ENCODE results near the gene GPC6. TPM values are rescaled to one million over a fixed set of nuclear protein-coding genes. Genes with fewer than 3 reads are reported as not detected.

Gene GPC6
- total RNA-seq, 1 donor from 2014 or later: 13.8 TPM

- H3K27ac ChIP-seq: no peak overlapping the region
- no peak for DNase-seq (ENCODE audit: extremely low spot score in 2 of 2)
- TF ChIP-seq POLR2AphosphoS5 (IDR thresholded peaks at IDR 0.05; ENCODE audit: insufficient read depth in 1 of 2, low read depth in 1 of 2) (no peak), POLR2A (IDR thresholded peaks at IDR 0.05) (no peak), CTCF (IDR thresholded peaks at IDR 0.05) (no peak)
- H3K4me3 ChIP-seq: no peak overlapping the region
- H3K27me3 ChIP-seq: no peaks in the 10 kb centered on the region
- no peaks in the 10 kb centered on the region for H3K4me1 ChIP-seq
- no peaks in the 10 kb centered on the region for H3K36me3 ChIP-seq
- intact Hi-C loops (cut with DNase I): no loop called here
- no peaks in the 10 kb centered on the region for H3K9me3 ChIP-seq
Observed at GRCh38 chr13:94311893-94312292, 1085.3 kb downstream of the GPC6 start.

GRCh38 chr13:94312511-94313216, 1086.1 kb downstream of the GPC6 start:
- Histone ChIP-seq H3K36me3 (no peaks in the 10 kb centered on the region), H3K9me3 (no peaks in the 10 kb centered on the region), H3K27ac (no peak overlapping the region), H3K4me1 (no peaks in the 10 kb centered on the region), H3K27me3 (no peaks in the 10 kb centered on the region), H3K4me3 (no peak overlapping the region)
- intact Hi-C loops (cut with DNase I): no loop called here
- no peak for TF ChIP-seq POLR2AphosphoS5 (IDR thresholded peaks at IDR 0.05; ENCODE audit: insufficient read depth in 1 of 2, low read depth in 1 of 2)
- TF ChIP-seq POLR2A (IDR thresholded peaks at IDR 0.05): no peak
- TF ChIP-seq CTCF (IDR thresholded peaks at IDR 0.05): no peak
- DNase-seq (ENCODE audit: extremely low spot score in 2 of 2): no peak

- TF ChIP-seq POLR2AphosphoS5 (IDR thresholded peaks at IDR 0.05; ENCODE audit: insufficient read depth in 1 of 2, low read depth in 1 of 2) (no peak), POLR2A (IDR thresholded peaks at IDR 0.05) (no peak), CTCF (IDR thresholded peaks at IDR 0.05) (no peak)
- H3K27me3 ChIP-seq: no peaks in the 10 kb centered on the region
- intact Hi-C loops (cut with DNase I): no loop called here
- no peaks in the 10 kb centered on the region for H3K36me3 ChIP-seq
- no peak for DNase-seq (ENCODE audit: extremely low spot score in 2 of 2)
- H3K9me3 ChIP-seq: no peaks in the 10 kb centered on the region
- no peak overlapping the region for H3K27ac ChIP-seq
- no peak overlapping the region for H3K4me3 ChIP-seq
- H3K4me1 ChIP-seq: no peaks in the 10 kb centered on the region
Observed at GRCh38 chr13:94313321-94313910, 1086.8 kb downstream of the GPC6 start.

- Histone ChIP-seq H3K4me3 (no peak overlapping the region), H3K9me3 (no peaks in the 10 kb centered on the region), H3K27me3 (no peaks in the 10 kb centered on the region), H3K4me1 (no peaks in the 10 kb centered on the region), H3K27ac (no peak overlapping the region), H3K36me3 (no peaks in the 10 kb centered on the region)
- no peak for DNase-seq (ENCODE audit: extremely low spot score in 2 of 2)
- TF ChIP-seq POLR2A (IDR thresholded peaks at IDR 0.05) (no peak), POLR2AphosphoS5 (IDR thresholded peaks at IDR 0.05; ENCODE audit: insufficient read depth in 1 of 2, low read depth in 1 of 2) (no peak), CTCF (IDR thresholded peaks at IDR 0.05) (no peak)
- intact Hi-C loops (cut with DNase I): no loop called here
Observed at GRCh38 chr13:94313926-94314325, 1087.3 kb downstream of the GPC6 start.

DNA sequence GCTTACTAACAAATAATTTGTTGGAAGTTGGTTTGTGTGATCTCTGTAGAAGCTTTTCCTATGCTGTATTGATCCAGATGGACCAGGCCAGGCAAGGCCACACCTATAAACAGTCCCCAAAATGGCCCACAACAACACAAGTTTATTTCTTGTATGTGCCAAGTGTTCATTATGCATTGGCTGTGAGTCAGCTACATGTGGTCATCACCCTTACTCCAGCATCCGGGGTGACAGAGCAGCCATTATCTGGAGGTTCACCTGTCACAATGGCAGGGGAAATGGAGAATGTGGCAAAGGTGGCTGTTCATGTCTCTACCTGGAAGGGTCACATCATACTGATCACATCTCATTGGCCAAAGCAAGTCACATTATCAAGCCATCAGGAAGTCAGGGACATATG, 1088.6 kb downstream of the GPC6 start:
- Histone ChIP-seq H3K4me3 (no peak overlapping the region), H3K27me3 (no peaks in the 10 kb centered on the region), H3K9me3 (no peaks in the 10 kb centered on the region), H3K27ac (no peak overlapping the region), H3K4me1 (no peaks in the 10 kb centered on the region), H3K36me3 (no peaks in the 10 kb centered on the region)
- no peak for TF ChIP-seq POLR2A (IDR thresholded peaks at IDR 0.05)
- TF ChIP-seq CTCF (IDR thresholded peaks at IDR 0.05): no peak
- TF ChIP-seq POLR2AphosphoS5 (IDR thresholded peaks at IDR 0.05; ENCODE audit: insufficient read depth in 1 of 2, low read depth in 1 of 2): no peak
- intact Hi-C loops (cut with DNase I): no loop called here
- no peak for DNase-seq (ENCODE audit: extremely low spot score in 2 of 2)

All from vagina (tissue), 2 donors.